GM19239 (cell line): ENCODE measurements around the gene CD163L1.
A peak's percentile ranks its signal among the peaks of the same experiment; 100 is the strongest.
"Not testable (repeated sequence)": the region's sequence is repeated elsewhere in the genome, so short reads cannot be mapped to it uniquely, and the experiment has no call there.

Experiments
- DNase-seq: peaks from one replicate; pipeline ENCODE4 v3.0.0; 2011; ENCODE audit warnings: low spot score; ENCODE audit not compliant: insufficient read length
- FAIRE-seq: peaks from 2 replicates; lab custom pipeline; 2011; peaks lifted over from hg19 to GRCh38; lab: Jason Lieb, UNC

Gene CD163L1

DNA sequence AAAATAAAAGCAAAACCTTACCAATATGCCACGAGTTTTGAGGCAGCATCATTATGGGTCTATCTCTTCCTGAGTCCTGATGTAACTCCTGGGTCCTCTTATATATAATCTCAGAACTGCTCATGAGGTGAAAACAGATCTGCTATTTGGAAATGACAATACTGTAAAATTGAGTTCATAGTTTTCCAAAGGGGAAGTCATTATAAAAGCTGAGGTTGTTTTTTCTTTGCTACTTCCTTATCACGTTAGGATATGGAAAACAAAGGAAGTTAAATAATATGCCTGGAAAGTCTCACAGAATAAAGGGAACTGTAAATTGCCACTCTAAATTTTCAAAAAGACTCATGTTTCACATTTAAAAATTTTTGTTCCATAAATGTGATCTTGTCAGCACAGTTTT, at the start of gene CD163L1:
Gene CD163L1 (minus strand): TSS at position 78 of the 400 bp plus-strand sequence. CDS start 26 bp downstream, at position 52.
- no peak for FAIRE-seq
- DNase-seq = no peak

- FAIRE-seq (no peak), DNase-seq (no peak)
These were observed 49.1 kb upstream of the CD163L1 start for GRCh38 chr12:7493006-7493405.

GRCh38 chr12:7486512-7486911, 42.6 kb upstream of the CD163L1 start:
- DNase-seq (no peak), FAIRE-seq (no peak)

- FAIRE-seq (no peak), DNase-seq (no peak)
These were observed 41.1 kb upstream of the CD163L1 start for GRCh38 chr12:7485095-7485494.

- no peak for DNase-seq
- no peak for FAIRE-seq
These were observed 39.4 kb upstream of the CD163L1 start for GRCh38 chr12:7483343-7483742.

- no peak for DNase-seq
- no peak for FAIRE-seq
These were observed 35.8 kb upstream of the CD163L1 start for GRCh38 chr12:7479771-7480170.

- DNase-seq (no peak), FAIRE-seq (no peak)
These were observed 28.1 kb upstream of the CD163L1 start for GRCh38 chr12:7472060-7472459.

- FAIRE-seq (peak; percentile 75), DNase-seq (peak; percentile 28)
These were observed 16.7 kb upstream of the CD163L1 start for GRCh38 chr12:7460375-7461259.

DNA sequence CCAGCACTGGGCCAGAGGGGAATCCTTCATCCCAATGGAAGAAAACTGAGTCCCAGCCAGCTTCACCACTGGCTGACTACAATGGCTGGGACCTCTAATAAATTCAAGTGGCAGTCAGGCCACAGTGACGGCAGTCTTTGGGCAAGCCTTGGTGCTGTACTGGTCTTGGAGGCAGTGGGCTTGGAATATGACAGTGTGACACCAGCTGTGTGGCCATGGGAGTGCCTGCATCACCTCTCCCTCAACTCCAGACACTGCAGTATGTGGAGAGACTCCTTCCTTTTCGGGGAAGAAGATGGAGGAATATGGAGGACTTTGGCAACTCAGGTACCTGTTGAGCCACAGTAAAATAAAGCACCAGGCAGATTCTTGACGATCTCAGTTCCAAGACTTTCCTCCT, 16.0 kb upstream of the CD163L1 start:
- FAIRE-seq = no peak
- DNase-seq = no peak

- DNase-seq = no peak
- FAIRE-seq = no peak
These were observed 7.8 kb upstream of the CD163L1 start for GRCh38 chr12:7451756-7452155.

DNA sequence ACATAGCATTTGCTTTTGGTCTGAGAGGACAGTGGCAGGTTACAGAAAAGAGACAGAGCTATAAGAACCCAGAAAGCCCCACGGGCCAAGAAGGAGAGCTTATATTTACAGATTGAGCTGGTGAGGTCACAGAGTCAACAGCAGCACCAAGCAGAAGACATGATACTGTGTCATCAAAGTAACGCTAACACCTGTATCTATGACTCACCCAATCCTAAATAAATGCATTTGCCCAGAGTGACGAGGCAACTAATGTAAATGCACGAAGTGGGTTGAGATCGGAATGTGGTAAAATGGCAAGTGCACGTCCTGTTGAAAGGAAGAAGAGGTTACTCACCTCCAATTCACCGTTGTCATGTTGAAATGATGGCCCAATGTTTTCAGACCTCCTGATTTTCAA, 6.7 kb upstream of the CD163L1 start:
- FAIRE-seq (no peak), DNase-seq (no peak)

GRCh38 chr12:7448099-7448498, 4.1 kb upstream of the CD163L1 start:
- FAIRE-seq (no peak), DNase-seq (no peak)

DNA sequence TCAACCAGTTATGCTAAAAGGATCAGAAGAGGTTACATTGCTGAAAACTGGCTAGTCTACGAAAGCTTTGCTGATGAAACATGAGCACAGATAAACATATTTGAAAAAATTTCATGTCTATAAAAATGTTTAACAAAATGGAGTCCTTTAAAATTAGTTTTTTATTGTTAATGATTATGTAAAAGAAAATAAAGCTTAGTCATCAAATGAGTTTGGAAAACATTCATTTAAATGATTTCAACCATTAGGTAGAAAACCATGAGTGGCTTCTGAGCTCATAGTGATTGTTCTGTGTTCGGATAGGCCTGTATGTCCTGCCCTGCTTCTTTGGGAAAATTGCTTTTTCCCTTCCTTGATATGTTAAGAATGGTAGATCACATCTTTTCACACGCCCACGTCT, 584 bp upstream of the CD163L1 start:
- DNase-seq = no peak
- no peak for FAIRE-seq

DNA sequence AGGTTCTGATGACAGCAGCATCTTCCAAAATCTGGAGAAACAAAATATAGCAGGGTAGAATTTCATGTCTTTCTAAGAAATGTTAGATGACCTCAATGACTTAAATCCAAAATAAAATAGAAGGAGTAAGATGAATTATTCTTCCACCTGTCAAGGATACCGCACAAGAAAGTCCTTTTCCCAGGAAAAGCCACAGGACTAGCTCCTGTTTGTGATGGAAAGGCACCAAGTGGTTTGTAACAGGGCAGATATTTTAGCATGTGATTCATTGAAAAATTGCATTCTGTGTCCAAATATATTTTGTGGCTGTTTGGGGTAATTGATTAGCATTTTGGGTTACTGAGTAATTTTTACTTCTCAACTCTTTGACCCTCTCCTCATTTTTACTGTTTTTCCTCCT, 2.7 kb downstream of the CD163L1 start:
- FAIRE-seq (no peak), DNase-seq (no peak)

- DNase-seq (no peak), FAIRE-seq (no peak)
These were observed 4.1 kb downstream of the CD163L1 start for GRCh38 chr12:7439579-7440505.

DNA sequence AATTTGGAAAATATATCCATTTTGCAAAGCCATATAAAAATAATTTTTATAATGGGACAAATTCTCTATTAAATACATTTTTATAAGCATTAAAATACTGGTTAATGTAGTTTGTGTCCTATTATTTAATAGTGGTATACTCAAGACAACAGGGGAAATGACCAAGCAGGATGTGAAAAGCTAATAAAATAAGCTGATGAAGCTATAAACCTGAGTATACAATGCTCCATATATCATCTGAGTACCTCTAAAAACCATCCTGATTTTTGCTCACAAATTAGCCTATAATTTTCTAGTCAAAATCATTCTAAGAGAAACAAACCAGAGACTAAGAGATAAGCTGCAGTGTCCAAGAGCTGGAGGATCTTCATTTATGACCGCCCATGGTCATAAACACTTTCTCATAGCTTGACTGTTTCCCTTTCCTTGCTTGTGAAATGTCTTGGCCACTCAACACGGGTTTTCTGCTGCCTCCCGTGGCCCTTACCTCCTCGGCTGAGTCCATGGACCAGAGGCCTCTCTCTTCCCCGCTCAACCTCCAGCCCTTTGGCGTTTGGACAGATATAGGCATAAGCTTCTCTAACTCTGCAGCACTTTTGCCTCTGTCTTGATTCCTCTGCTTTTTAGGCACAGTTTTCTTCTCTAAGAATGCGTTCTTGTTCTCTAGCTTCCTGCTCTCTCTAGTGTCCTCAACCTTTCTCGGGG, 5.5 kb downstream of the CD163L1 start:
- peak; percentile 80 for FAIRE-seq
- not testable (repeated sequence) for DNase-seq

GRCh38 chr12:7437494-7437893, 6.5 kb downstream of the CD163L1 start:
- FAIRE-seq, DNase-seq: not testable (repeated sequence)

DNA sequence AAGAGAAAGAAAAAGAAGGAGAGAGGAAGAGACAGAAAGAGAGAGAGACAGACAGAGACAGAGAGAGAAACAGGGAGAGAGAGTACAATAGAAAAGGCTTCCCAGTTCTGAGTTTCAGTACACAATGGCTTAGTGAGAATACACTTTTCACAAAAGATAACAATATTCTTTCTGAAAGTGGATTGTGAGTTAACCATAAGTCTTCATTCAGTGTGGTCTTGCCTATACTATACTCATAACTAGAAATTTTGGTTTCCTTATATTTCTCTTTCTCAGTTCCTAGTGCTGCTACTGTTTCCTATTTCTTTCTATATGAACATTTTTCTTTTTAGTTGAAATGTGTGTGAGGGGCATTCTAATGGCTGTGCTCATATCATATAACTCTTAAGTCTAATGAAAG, 9.3 kb downstream of the CD163L1 start:
- no peak for DNase-seq
- FAIRE-seq = no peak

DNA sequence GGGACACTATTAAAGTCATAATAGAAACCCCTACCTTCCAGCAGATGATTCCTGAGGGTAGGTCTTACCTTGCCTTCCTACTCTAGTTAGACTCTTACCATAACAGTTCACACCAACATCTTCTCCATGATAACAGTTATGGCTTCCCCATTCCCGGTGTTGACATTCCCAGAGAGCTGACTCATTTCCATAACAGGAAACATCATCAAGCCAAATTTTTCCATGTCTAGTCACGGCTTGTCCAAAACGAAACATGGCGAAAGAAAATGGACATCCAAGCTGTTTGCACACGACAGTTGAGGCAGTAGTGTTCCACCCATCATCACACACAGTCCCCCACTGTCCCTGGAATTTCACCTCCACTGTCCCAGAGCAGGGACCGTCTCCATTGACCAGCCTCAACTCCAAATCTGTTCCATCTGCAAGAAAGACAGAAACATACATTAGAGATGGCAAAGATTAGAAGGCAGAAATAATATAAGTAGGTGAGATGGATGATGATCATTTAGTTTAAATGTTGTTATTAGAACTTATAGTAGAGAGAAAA, 10.6 kb downstream of the CD163L1 start:
- no peak for DNase-seq
- FAIRE-seq = no peak
